Measurements from ENCODE around the gene PRDM16.

The PRDM16 gene

GRCh38 chr1:3111348-3112021, 42.5 kb downstream of the PRDM16 start:
- Mint-ChIP-seq H3K9me3 (no peaks in the 10 kb centered on the region), H3K36me3 (ENCODE audit: insufficient read depth) (no peaks in the 10 kb centered on the region), H3K27ac (no peak overlapping the region), H3K4me1 (ENCODE audit: low read depth in 2 of 2) (no peaks in the 10 kb centered on the region), H3K4me3 (no peak overlapping the region), H3K27me3 (peaks cover 0 to 18% of the 10 kb centered on the region in 2 donors)
- DNase-seq (no peak), ATAC-seq (replicated peaks) (no peak)

GRCh38 chr1:3112526-3112925, 43.5 kb downstream of the PRDM16 start:
- Mint-ChIP-seq H3K36me3 (ENCODE audit: insufficient read depth) (no peaks in the 10 kb centered on the region), H3K4me1 (ENCODE audit: low read depth in 2 of 2) (no peaks in the 10 kb centered on the region), H3K9me3 (no peaks in the 10 kb centered on the region), H3K27me3 (peaks cover 0 to 14% of the 10 kb centered on the region in 2 donors), H3K4me3 (no peak overlapping the region), H3K27ac (no peak overlapping the region)
- ATAC-seq (replicated peaks) (no peak), DNase-seq (no peak)

GRCh38 chr1:3113047-3113740, 44.2 kb downstream of the PRDM16 start:
- H3K27ac Mint-ChIP-seq, result no peak overlapping the region
- ATAC-seq (replicated peaks) (no peak), DNase-seq (no peak)
- no peaks in the 10 kb centered on the region for H3K9me3 Mint-ChIP-seq
- no peaks in the 10 kb centered on the region for H3K36me3 Mint-ChIP-seq (ENCODE audit: insufficient read depth)
- no peaks in the 10 kb centered on the region for H3K4me1 Mint-ChIP-seq (ENCODE audit: low read depth in 2 of 2)
- peaks cover 0 to 7% of the 10 kb centered on the region in 2 donors for H3K27me3 Mint-ChIP-seq
- H3K4me3 Mint-ChIP-seq, result no peak overlapping the region

- no peaks in the 10 kb centered on the region for H3K9me3 Mint-ChIP-seq
- ATAC-seq (replicated peaks), result no peak
- no peaks in the 10 kb centered on the region for H3K36me3 Mint-ChIP-seq (ENCODE audit: insufficient read depth)
Observed at GRCh38 chr1:3113741-3114056, 44.7 kb downstream of the PRDM16 start.

GRCh38 chr1:3114131-3114744, 45.2 kb downstream of the PRDM16 start:
- H3K36me3 Mint-ChIP-seq (ENCODE audit: insufficient read depth), result no peaks in the 10 kb centered on the region

More at GRCh38 chr1:3113741-3114056, 44.7 kb downstream of the PRDM16 start:
- no peak overlapping the region for H3K27ac Mint-ChIP-seq
- H3K4me1 Mint-ChIP-seq (ENCODE audit: low read depth in 2 of 2), result no peaks in the 10 kb centered on the region
- H3K4me3 Mint-ChIP-seq, result no peak overlapping the region
- peaks cover 0 to 7% of the 10 kb centered on the region in 2 donors for H3K27me3 Mint-ChIP-seq
- DNase-seq, result no peak

GRCh38 chr1:3114846-3115245, 45.8 kb downstream of the PRDM16 start:
- Mint-ChIP-seq H3K9me3 (no peaks in the 10 kb centered on the region), H3K27ac (no peak overlapping the region), H3K4me3 (no peak overlapping the region), H3K4me1 (ENCODE audit: low read depth in 2 of 2) (no peaks in the 10 kb centered on the region), H3K36me3 (ENCODE audit: insufficient read depth) (no peaks in the 10 kb centered on the region), H3K27me3 (no peaks in the 10 kb centered on the region)
- no peak for DNase-seq
- no peak for ATAC-seq (replicated peaks)

More at GRCh38 chr1:3114131-3114744, 45.2 kb downstream of the PRDM16 start:
- ATAC-seq (replicated peaks) (no peak), DNase-seq (no peak)
- Mint-ChIP-seq H3K4me3 (no peak overlapping the region), H3K9me3 (no peaks in the 10 kb centered on the region), H3K27me3 (peaks cover 0 to 6% of the 10 kb centered on the region in 2 donors), H3K4me1 (ENCODE audit: low read depth in 2 of 2) (no peaks in the 10 kb centered on the region), H3K27ac (no peak overlapping the region)

- ATAC-seq (replicated peaks) (no peak), DNase-seq (no peak)
- H3K9me3 Mint-ChIP-seq, result no peaks in the 10 kb centered on the region
- no peak overlapping the region for H3K4me3 Mint-ChIP-seq
- no peaks in the 10 kb centered on the region for H3K36me3 Mint-ChIP-seq (ENCODE audit: insufficient read depth)
- no peaks in the 10 kb centered on the region for H3K4me1 Mint-ChIP-seq (ENCODE audit: low read depth in 2 of 2)
- no peak overlapping the region for H3K27ac Mint-ChIP-seq
- peaks cover 0 to under 1% of the 10 kb centered on the region in 2 donors for H3K27me3 Mint-ChIP-seq
Observed at GRCh38 chr1:3115275-3116149, 46.5 kb downstream of the PRDM16 start.

GRCh38 chr1:3116150-3116510, 47.1 kb downstream of the PRDM16 start:
- DNase-seq (no peak), ATAC-seq (replicated peaks) (no peak)
- H3K4me1 Mint-ChIP-seq (ENCODE audit: low read depth in 2 of 2), result no peaks in the 10 kb centered on the region
- no peak overlapping the region for H3K4me3 Mint-ChIP-seq
- peaks cover 0 to 7% of the 10 kb centered on the region in 2 donors for H3K27me3 Mint-ChIP-seq
- no peaks in the 10 kb centered on the region for H3K9me3 Mint-ChIP-seq
- no peaks in the 10 kb centered on the region for H3K36me3 Mint-ChIP-seq (ENCODE audit: insufficient read depth)
- no peak overlapping the region for H3K27ac Mint-ChIP-seq

GRCh38 chr1:3116560-3116959, 47.6 kb downstream of the PRDM16 start:
- no peaks in the 10 kb centered on the region for H3K4me1 Mint-ChIP-seq (ENCODE audit: low read depth in 2 of 2)
- H3K4me3 Mint-ChIP-seq, result no peak overlapping the region
- peaks cover 0 to 8% of the 10 kb centered on the region in 2 donors for H3K27me3 Mint-ChIP-seq
- H3K36me3 Mint-ChIP-seq (ENCODE audit: insufficient read depth), result no peaks in the 10 kb centered on the region
- DNase-seq, result no peak
- ATAC-seq (replicated peaks), result no peak
- no peak overlapping the region for H3K27ac Mint-ChIP-seq
- H3K9me3 Mint-ChIP-seq, result no peaks in the 10 kb centered on the region

GRCh38 chr1:3117879-3118278, 48.9 kb downstream of the PRDM16 start:
- peaks cover 0 to 8% of the 10 kb centered on the region in 2 donors for H3K27me3 Mint-ChIP-seq
- H3K9me3 Mint-ChIP-seq, result no peaks in the 10 kb centered on the region
- H3K27ac Mint-ChIP-seq, result no peak overlapping the region
- no peaks in the 10 kb centered on the region for H3K36me3 Mint-ChIP-seq (ENCODE audit: insufficient read depth)
- ATAC-seq (replicated peaks) (no peak), DNase-seq (no peak)
- no peak overlapping the region for H3K4me3 Mint-ChIP-seq
- H3K4me1 Mint-ChIP-seq (ENCODE audit: low read depth in 2 of 2), result no peaks in the 10 kb centered on the region

GRCh38 chr1:3119061-3119460, 50.1 kb downstream of the PRDM16 start:
- no peak overlapping the region for H3K4me3 Mint-ChIP-seq
- no peaks in the 10 kb centered on the region for H3K9me3 Mint-ChIP-seq
- peaks cover 0 to 8% of the 10 kb centered on the region in 2 donors for H3K27me3 Mint-ChIP-seq
- no peaks in the 10 kb centered on the region for H3K4me1 Mint-ChIP-seq (ENCODE audit: low read depth in 2 of 2)
- no peak for DNase-seq
- H3K27ac Mint-ChIP-seq, result no peak overlapping the region
- H3K36me3 Mint-ChIP-seq (ENCODE audit: insufficient read depth), result no peaks in the 10 kb centered on the region
- ATAC-seq (replicated peaks), result no peak

- no peaks in the 10 kb centered on the region for H3K4me1 Mint-ChIP-seq (ENCODE audit: low read depth in 2 of 2)
- H3K27ac Mint-ChIP-seq, result no peak overlapping the region
- H3K9me3 Mint-ChIP-seq, result no peaks in the 10 kb centered on the region
- DNase-seq (no peak), ATAC-seq (replicated peaks) (no peak)
- peaks cover 0 to 8% of the 10 kb centered on the region in 2 donors for H3K27me3 Mint-ChIP-seq
- no peak overlapping the region for H3K4me3 Mint-ChIP-seq
- no peaks in the 10 kb centered on the region for H3K36me3 Mint-ChIP-seq (ENCODE audit: insufficient read depth)
Observed at GRCh38 chr1:3119725-3120124, 50.7 kb downstream of the PRDM16 start.

GRCh38 chr1:3120140-3120539, 51.1 kb downstream of the PRDM16 start:
- Mint-ChIP-seq H3K9me3 (no peaks in the 10 kb centered on the region), H3K36me3 (ENCODE audit: insufficient read depth) (no peaks in the 10 kb centered on the region), H3K4me1 (ENCODE audit: low read depth in 2 of 2) (no peaks in the 10 kb centered on the region), H3K27me3 (peaks cover 0 to 8% of the 10 kb centered on the region in 2 donors), H3K27ac (no peak overlapping the region), H3K4me3 (no peak overlapping the region)
- no peak for ATAC-seq (replicated peaks)
- no peak for DNase-seq
